GM10847 (cell line): ENCODE results near the gene HAPLN2.

ENCODE experiments used
- POLR2A ChIP-seq: IDR thresholded peaks from 2 replicates; pipeline ENCODE4 v1.6.1; 2011; ENCODE audit not compliant: insufficient read length; ENCODE audit errors: extremely low read depth

HAPLN2 gene

GRCh38 chr1:156648496-156648895, 29.3 kb downstream of the HAPLN2 start:
- TF ChIP-seq POLR2A, result no peak

GRCh38 chr1:156648951-156649350, 29.7 kb downstream of the HAPLN2 start:
- TF ChIP-seq POLR2A, result no peak

GRCh38 chr1:156652131-156652991, 33.1 kb downstream of the HAPLN2 start:
- TF ChIP-seq POLR2A, result no peak

- TF ChIP-seq POLR2A, result no peak
Observed at GRCh38 chr1:156652992-156653355, 33.8 kb downstream of the HAPLN2 start.

GRCh38 chr1:156654700-156655099, 35.5 kb downstream of the HAPLN2 start:
- TF ChIP-seq POLR2A, result no peak

GRCh38 chr1:156655151-156655903, 36.1 kb downstream of the HAPLN2 start:
- TF ChIP-seq POLR2A, result no peak

GRCh38 chr1:156655904-156656516, 36.8 kb downstream of the HAPLN2 start:
- TF ChIP-seq POLR2A, result no peak

GRCh38 chr1:156656806-156657740, 37.9 kb downstream of the HAPLN2 start:
- TF ChIP-seq POLR2A, result no peak

- TF ChIP-seq POLR2A, result no peak
Observed at GRCh38 chr1:156657741-156658319, 38.6 kb downstream of the HAPLN2 start.

- TF ChIP-seq POLR2A, result no peak
Observed at GRCh38 chr1:156658496-156658895, 39.3 kb downstream of the HAPLN2 start.

- TF ChIP-seq POLR2A, result no peak
Observed at GRCh38 chr1:156658945-156659574, 39.8 kb downstream of the HAPLN2 start.

GRCh38 chr1:156659661-156659987, 40.4 kb downstream of the HAPLN2 start:
- no peak for TF ChIP-seq POLR2A

GRCh38 chr1:156659988-156660751, 41.0 kb downstream of the HAPLN2 start:
- TF ChIP-seq POLR2A, result peak; percentile 35

GRCh38 chr1:156660752-156661112, 41.5 kb downstream of the HAPLN2 start:
- TF ChIP-seq POLR2A, result no peak
